HS-27A (cell line): Measurements from ENCODE around the gene SDR9C7.
"Not testable (repeated sequence)": the region's sequence is repeated elsewhere in the genome, so short reads cannot be mapped to it uniquely, and the experiment has no call there.

ENCODE experiments used
- DNase-seq: peaks from one replicate; pipeline ENCODE4 v3.0.0-alpha.2; 2012; ENCODE audit warnings: low read depth, missing footprints

The SDR9C7 gene

DNA sequence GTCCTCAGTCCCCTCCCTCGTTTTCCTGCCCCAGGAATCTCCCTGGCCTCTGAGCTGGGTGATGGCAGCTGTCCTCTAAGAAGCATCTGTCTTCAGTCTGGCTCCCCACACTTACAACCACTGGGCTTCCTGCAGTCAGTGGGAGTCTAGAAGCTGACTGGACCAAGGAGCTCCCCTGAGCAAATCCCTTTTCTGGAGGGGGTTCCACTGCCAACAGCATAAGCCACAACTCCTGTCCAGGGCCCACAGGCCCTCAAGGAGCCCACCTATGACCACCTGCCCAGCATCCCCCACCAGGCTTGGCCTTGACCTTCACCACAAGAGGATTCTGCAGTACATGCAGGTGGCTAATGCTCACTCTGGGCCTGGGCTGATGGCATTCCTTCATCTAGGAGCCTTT, 19.1 kb upstream of the SDR9C7 start:
- DNase-seq = no peak

DNA sequence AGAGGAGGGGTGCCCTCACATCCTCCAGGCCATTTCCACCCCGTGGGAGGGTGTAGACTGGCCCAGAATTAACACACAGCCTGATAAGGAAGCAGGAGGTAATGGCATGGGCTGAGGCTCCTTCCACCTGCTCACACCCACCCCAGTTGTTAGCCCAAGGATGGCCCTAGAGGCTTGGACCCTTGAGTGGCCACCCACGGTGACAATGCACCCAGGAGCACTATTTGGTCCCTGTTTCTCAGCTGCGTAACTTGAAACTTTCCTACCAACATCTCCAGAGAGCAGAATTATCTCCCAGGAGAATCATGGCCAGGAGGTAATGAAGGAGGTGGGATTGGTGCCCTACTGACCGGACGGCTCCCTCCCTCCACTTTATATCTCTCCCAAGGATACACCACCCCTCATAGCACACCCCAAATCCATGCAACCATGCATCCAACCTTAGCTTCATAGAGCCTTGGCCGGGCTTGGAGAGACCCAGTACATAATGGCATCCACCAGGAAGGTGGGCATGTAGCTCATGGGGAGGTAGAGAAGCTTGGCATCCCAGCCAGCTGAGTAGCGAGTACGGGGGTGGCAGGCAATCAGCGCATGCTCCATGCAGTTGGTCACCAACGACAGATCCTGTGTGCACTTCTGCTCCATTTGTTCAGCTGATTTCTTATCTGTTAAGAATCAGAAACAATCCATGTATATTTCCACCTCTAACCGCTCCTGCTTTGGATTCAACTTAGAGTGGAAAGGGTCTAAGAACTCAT, 17.6 kb upstream of the SDR9C7 start:
- no peak for DNase-seq

DNA sequence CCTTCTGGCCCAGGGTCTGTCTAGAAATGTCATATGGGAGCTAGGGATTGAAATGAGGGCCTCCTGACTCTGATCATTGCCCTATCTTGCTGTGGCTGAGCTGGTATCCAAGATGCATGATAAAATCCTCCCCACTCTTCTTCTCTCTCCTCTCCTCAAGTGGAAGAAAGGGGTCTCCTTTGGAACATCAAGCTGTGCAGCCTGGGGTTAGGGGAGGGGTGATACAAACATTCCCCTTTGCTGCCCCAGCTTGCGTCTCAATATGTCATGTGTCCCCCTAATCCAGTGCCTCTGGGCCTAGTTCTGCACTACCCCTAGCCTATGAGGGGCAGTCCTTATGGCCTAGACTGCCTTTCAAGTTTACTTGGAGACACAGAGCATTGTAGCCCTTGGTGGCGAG, 14.7 kb upstream of the SDR9C7 start:
- DNase-seq = no peak

DNA sequence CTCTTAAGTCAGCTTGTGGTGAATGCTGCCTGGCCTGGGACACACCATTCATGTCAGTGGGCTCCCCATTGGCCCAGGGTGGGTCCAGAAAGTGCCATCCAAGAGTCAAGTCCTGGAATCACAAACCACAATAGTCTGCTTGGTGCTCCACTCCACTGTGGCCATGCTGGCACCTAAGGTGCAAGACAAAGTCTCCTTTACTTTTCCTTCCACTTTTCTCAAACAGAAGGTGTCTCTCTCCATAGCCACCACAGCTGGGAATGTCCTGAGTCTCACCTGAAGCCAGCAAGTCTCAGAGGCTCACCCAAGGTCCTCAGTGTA, 14.2 kb upstream of the SDR9C7 start:
- no peak for DNase-seq

DNA sequence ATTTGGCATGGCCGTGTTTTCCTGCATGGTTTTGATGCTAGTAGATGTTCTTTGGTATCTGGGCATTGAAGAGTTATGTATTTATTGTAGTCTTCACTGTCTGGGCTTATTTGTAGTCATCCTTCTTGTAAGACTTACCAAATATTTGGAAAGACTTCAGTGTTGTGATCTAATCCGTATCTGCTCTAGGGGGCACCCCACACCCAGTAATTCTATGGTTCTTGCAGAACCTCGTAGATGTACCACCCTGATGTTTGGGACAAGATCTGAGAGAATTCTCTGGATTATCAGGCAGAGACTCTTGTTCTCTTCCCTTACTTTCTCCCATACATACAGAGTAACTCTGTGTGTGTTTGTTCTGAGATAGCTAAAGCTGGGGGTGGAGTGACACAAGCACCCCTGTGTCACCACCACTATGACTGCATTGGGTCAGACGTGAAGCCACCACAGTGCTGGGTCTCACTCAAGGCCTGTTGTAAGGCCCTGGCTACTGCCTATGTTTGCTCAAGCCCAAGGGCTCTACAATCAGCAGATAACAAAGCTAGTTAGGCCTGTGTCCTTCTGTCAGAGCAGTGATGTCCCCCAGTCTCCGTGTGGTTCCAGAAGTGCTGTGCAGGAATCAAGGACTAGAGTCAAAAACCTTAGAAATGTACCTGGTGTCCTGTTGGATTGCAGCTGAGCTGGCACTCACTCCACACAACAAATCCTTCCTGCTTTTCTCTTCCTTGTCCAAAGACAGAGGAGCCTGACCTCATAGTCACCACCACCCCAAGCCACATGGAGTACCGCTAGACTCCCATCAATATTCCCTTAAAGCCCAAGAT, 13.6 kb upstream of the SDR9C7 start:
- DNase-seq = no peak

DNA sequence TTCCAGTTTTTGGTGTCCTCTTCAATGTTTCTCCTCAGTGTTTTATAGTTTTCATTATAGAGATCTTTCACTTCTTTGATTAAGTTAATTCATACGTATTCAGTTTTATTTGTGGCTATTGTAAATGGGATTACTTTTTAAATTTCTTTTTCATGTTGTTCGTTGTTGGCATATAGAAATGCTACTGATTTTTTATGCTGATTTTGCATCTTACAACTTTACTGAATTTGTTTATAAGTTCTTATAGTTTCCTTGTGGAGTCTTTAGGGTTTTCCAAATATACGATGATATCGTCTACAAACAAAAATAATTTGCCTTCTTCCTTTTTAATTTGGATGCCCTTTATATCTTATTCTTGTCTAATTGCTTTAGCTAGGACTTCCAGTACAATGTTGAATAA, 9.7 kb upstream of the SDR9C7 start:
- DNase-seq = no peak

DNA sequence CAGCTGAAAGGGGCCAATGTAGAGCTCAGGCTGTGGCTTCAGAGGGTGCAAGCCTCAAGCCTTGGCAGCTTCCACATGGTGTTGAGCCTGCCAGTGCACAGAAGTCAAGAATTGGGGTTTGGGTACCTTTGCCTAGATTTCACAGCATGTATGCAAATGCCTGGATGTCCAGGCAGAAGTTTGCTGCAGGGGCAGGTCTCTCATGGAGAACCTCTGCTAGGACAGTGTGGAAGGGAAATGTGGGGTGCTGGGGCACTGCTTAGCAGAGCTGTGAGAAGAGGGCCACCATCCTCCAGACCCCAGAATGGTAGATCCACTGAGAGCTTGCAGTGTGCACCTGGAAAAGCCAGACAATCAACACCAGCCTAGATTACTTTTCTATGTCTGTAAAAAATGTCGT, 9.2 kb upstream of the SDR9C7 start:
- DNase-seq = not testable (repeated sequence)

DNA sequence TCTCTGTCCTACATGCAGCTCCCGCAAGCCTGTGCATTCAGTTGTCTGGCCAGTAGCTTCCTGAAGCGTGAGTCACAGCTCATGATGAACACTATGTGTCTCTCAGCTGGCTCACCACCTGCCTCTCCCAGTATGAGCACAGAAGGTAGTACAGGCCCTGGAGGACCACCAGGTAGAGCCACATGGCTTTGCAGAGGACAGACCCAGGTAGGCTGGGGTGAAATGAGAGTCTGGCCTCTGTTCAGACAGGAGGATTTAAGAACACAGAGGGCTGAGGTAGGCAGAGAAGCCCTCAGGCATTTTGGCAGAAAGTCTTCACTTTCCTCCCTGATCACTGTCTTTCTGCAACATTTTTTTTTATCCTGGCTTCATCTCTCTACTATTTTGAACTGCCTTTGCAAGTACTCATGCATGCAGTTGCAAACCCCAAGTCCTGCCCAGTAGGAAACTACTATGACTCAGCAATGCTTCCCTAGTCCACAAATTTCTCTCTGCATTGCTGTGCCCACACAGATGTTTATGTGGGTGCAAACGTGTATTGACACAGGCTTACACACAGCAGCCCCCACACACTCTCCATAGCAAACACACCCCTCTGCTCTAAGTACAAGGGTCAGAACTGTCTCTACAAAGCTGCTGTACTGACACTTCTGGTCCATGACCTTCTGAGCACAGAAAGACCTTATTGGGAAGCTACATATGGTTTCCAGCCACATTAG, 7.2 kb upstream of the SDR9C7 start:
- DNase-seq = peak; percentile 20

DNA sequence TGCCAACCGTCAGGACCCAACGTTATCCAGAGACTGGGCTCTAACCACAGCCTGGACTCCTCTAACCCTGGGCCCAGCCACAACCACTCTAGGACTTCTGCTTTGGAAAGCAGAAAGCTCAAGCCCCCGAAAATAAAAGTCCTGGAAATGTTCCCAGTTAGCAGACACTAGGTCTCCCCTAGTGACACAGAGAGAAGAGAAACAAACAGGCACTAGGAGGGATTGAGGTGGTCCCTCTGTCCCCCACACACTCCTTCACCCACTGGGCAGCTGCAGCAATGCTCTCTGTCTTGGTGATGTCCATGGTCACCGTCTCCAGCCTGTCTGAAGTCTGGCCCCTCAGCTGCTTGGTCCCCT, 6.7 kb upstream of the SDR9C7 start:
- DNase-seq = not testable (repeated sequence)

DNA sequence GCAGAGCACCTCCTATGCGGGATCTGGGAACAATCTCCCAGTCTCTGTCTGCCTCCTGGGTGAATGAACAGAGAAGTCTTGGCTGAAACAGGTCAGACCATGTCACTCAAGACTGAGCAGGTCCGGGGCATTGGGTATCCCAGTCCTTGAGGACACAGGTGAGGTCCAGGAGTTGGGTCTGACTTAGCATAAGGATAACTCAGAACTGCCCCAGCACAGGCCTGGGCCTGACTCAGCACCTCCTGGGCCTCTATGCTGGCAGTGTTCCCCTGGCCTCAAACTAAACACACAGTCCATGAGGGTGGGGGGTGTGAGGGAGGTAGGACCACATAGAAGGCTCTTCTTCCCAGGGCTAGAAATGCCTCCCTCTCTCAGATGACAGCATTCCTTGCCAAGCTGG, 1.5 kb upstream of the SDR9C7 start:
- no peak for DNase-seq

DNA sequence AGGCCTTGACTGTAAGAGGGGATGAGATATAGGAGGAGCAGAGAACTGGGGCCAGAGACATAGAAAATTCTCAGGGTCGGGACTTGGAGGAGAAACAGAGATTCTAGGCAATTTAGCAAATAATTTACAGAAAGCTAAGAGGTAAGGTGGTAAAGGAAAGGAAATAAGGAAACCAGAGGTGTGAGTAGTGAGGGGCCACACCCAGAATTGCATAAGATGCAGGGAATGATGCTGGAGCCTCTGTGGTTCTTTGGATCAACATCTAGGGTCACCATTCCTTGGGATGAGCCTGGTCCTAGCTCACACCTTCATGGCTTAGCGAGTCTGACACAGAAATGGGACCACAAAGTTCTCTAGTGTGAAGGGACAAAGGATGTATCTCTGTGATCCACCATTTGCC, 949 bp upstream of the SDR9C7 start:
- no peak for DNase-seq

DNA sequence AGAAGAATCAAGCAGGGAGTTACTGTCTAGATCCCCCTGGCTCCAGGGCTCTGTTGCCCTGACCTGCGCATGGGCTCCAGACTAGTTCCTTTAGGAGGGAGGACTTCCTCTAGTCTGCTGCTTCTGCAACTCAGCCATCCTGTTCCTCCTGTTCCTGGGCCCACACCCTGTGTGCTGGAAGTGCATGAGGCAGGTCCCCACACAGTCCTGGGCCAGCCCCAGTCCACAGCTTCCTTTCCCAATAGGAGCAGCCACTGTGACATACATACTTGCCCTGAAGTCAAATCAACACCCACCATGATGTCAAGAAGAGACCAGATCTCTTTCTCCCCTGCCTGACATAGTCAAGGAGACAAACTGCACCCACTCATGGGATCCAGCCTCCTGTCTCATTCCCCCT, 1.3 kb downstream of the SDR9C7 start:
- no peak for DNase-seq

DNA sequence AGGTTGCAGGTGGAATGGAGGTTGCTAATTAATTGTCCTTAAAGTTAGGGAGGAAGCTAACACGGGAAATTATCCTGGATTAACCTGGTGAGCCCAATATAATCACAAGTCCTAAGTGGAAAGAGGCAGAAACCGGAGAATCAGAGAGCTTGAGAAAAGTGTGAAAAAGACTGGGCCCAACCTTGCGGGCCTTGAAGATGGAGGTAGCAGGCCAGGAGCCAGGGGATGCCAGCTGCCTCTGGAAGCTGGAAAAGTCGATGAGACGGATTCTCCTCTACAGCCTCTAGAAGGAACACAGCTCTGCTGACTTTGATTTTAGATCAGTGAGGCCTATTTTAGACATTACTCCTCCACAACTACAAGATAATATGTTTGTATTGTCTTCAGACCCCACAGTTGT, 2.1 kb downstream of the SDR9C7 start:
- DNase-seq = no peak

DNA sequence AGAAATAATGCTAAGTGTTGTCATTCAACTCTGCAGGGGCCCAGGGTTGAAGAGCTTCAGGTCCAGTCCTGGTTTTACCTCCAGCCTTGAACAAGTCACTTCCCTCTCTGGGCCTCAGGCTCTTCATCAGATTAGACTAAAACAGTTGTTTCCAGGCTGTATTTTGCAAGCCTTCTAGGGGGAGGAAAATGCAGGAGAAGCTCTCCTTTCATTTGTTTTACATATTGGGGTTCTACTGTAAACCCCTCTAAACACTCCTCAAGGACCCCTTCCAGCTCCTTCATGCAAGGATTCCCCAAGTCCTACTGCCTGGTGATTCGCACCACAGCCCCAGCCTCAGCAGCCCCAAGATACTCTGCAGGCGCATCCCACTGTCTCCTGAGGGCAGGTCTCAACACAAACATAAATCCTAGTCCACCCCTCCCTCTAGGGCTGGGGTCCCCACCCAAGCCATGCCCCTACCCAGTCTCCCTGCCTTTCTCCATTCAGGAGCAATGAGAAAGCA, 2.7 kb downstream of the SDR9C7 start:
- DNase-seq = peak; percentile 2

DNA sequence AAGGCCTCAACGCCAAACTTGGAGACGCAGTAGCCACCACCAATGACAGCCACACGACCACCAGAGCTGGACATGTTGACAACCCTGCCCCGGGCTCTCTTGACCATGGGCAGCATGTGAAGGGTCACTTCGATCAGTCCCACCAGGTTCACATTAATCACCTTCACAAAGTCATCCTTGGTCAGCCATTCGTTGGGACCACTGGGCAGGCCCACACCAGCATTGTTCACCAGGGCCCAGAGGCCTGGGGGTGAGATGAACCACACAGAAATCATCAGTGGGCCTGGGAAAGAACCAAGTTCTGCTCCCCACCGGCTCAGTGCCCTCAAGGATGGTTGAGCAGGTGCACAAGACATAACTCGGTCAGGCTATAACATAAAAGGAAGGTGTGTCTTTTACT, 4.0 kb downstream of the SDR9C7 start:
- no peak for DNase-seq

DNA sequence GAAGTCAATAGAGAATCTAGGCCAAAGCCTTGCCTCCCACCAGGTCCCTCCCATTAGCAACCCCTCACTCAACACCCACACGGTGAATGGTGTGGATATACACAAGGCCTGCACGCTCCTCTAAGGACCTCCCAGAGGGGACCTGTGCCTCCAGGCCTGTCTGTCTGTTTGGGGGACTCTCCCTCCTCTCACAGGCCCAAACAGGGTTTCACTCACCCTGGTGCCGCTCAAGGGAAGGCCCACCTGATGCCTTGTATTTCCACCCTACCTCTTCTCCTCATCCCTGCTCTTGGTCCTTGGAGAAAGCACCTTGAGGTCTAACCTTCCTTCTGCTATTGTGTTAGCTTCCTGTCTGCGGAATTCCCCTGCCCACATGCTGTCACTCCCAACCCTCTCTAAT, 4.4 kb downstream of the SDR9C7 start:
- DNase-seq = no peak

DNA sequence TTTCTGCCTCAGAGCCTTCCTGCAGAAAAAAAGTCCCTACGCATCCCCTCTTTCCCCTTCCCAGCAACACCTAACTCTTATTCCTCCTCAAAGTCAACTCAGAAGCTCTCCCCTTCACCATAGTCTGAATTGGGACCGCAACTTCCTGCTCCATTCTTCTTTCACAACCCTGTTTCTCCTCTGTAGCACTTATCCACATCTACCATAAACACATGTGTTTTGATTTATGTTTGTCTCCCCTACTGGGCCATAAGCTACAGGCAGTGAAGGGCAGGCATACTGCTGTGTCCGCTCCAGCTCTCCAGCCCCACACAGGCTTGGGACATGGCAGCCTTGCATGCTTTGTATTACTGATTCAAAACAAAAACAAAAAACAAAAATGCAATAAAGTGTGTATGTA, 5.9 kb downstream of the SDR9C7 start:
- DNase-seq = no peak

DNA sequence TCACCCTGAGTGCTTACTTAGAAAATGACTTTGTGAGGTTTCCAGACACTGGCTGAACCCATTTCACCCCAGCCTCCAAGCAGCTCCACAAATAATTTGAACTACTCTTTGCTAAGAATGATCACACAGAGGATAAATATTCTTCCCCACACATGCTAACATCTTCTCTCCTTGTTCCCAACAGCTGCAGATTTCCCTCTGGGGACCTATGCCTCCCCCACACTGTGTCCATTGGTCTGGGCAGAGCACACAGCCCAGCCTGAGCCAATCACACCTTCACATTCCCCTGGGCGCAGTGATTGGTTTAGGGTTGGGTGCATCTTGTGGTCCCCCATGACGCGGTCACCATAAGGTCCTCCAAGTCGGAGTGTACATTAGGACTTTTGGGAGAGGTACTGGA, 6.9 kb downstream of the SDR9C7 start:
- DNase-seq = no peak

DNA sequence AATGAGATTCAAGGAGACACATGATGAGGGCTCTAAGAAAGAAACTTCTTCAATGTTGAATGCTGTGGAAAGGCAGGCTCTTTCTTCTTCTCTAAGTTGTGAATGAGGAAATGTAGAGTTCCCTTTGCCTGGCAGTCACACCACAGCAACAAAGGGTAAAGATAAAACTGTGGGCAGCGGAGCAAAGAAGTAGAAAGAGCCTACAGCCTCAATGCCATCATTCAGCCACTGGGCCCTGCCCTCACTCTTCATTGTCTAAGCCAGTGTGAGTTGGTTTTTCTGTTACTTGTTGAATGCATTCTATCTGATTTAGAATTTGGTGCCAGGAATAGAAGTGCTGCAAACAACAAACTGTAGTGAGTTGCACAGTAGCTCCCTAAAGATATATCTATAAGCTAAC, 12.2 kb downstream of the SDR9C7 start:
- DNase-seq = no peak

DNA sequence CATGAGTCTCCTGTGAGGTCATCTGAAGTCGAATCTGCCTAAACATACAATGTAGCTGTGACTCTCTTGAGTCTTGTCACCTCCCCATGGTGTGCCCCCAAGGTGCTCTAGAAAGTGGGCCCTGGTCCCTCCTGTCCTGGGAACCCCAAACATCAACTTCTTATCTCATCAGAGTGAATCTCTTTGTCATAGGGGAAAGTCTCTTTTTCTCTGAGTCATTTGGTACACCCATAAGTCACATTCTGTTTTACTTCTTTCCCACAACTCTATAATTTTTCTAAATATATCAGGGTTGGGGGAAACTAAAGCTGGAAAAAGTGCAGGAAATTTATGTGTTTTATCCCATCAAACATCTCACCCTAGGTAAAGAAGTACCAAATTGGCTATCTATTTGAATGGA, 12.9 kb downstream of the SDR9C7 start:
- no peak for DNase-seq

DNA sequence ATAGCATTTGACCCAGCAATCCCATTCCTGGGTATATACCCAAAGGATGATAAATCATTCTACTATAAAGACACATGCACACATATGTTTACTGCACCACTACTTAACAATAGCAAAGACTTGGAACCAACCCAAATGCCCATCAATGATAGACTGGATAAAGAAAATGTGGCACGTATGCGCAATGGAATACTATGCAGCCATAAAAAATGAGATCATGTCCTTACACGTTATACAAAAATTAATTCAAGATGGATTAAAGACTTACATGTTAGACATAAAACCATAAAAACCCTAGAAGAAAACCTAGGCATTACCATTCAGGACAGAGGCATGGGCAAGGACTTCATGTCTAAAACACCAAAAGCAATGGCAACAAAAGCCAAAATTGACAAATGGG, 16.1 kb downstream of the SDR9C7 start:
- not testable (repeated sequence) for DNase-seq

DNA sequence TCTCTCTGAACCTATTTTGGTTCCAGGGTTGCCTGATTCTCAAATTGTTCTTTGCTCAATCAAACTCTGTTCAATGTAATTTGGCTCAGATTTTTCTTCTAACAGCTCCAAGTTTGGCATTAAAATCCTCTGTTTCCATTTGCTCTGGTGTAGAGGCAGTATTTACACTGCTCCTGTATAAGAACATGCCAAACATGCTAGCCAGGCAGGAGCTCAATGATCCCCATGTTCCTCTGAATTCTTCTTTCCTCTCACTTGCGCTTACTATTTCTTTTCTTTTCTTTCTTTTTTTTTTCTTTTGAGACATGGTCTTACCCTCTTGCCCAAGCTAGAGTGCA, 17.2 kb downstream of the SDR9C7 start:
- no peak for DNase-seq

DNA sequence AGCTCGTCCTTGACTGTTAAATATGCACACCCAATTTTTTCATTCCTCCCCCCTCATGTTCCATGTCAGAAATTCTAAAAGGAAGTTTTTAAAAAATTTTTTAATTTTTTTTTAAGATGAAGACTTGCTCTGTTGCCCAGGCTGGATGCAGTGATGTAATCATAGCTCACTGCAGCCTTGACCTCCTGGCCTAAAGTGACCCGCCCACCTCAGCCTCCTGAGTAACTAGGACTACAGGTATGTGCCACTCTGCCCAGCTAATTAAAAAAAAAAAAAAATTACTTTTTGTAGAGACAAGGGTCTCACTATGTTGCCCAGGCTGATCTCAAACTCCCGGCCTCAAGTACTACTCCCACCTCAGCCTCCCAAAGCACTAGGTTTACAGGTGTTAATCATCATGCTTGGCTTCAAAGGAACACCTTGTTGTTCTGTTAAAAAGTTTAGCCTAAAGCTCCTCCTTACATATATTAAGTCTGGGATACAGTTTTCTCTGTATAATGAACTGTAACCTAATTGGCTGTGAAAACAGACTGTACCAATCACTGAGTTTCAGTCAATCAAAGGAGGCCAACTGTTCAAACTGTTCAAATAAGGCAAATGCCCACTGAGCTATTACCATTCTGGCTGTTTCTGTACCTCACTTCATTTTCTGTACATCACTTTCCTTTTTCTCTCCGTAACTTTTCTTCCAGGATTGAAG, 17.8 kb downstream of the SDR9C7 start:
- DNase-seq = no peak
